Fibroblast of lung (primary cell): ENCODE measurements around the gene TSHZ3. TPM values are rescaled to one million over a fixed set of nuclear protein-coding genes. Genes with fewer than 3 reads are reported as not detected.

ENCODE experiments used
- DNase-seq, 2 donors: peaks; one replicate each; pipeline versions ENCODE4 v3.0.0 to v3.0.0-alpha.2; 2010; ENCODE audit warnings: low read depth in 2 of 2
- H2AFZ ChIP-seq: 2 replicates; pipeline ENCODE4 v1.5.1; 2012; ENCODE audit warnings: low read length, control low read depth, inconsistent platforms
- H3K27ac ChIP-seq: 2 replicates; pipeline ENCODE4 v1.5.1; 2011; ENCODE audit warnings: low read length, control low read depth; ENCODE audit not compliant: insufficient read depth
- H3K27me3 ChIP-seq: 2 replicates; pipeline ENCODE4 v1.5.1; 2011; ENCODE audit warnings: mild to moderate bottlenecking, low read length; ENCODE audit not compliant: control insufficient read depth, insufficient read depth
- H3K36me3 ChIP-seq: 2 replicates; pipeline ENCODE4 v1.5.1; 2011; ENCODE audit warnings: low read length; ENCODE audit not compliant: control insufficient read depth, insufficient read depth
- H3K4me1 ChIP-seq: 2 replicates; pipeline ENCODE4 v1.5.1; 2011; ENCODE audit warnings: low read length; ENCODE audit not compliant: control insufficient read depth, insufficient read depth; ENCODE audit errors: extremely low read depth
- H3K4me2 ChIP-seq: 2 replicates; pipeline ENCODE4 v1.5.1; 2011; ENCODE audit warnings: low read length, control low read depth; ENCODE audit not compliant: insufficient read depth; ENCODE audit errors: extremely low read depth
- H3K4me3 ChIP-seq, 4 experiments: fragments of 200-600 bp in 1 of 4; sonication (generic) in 1 of 4; replicated peaks in 1 of 4; 2 replicates each; pipeline ENCODE4 v1.5.1; 2011 to 2016; ENCODE audit warnings: low read length in 4 of 4, low read depth in 3 of 4, mild to moderate bottlenecking in 3 of 4, control low read depth in 2 of 4, inconsistent platforms in 1 of 4, mixed read lengths in 1 of 4; ENCODE audit not compliant: insufficient read depth in 1 of 4; ENCODE audit errors: control extremely low read depth in 1 of 4
- H3K79me2 ChIP-seq: 2 replicates; pipeline ENCODE4 v1.5.1; 2012; ENCODE audit warnings: mild to moderate bottlenecking, low read length, inconsistent platforms; ENCODE audit not compliant: control insufficient read depth, insufficient read depth
- H3K9ac ChIP-seq: 2 replicates; pipeline ENCODE4 v1.5.1; 2011; ENCODE audit warnings: mild to moderate bottlenecking, low read length, control low read depth; ENCODE audit not compliant: insufficient read depth
- H3K9me3 ChIP-seq: 2 replicates; pipeline ENCODE4 v1.5.1; 2012; ENCODE audit warnings: low read depth, low read length; ENCODE audit not compliant: control insufficient read depth, insufficient read depth
- H4K20me1 ChIP-seq: 2 replicates; pipeline ENCODE4 v1.5.1; 2011; ENCODE audit warnings: low read length; ENCODE audit not compliant: control insufficient read depth, insufficient read depth; ENCODE audit errors: extremely low read depth
- CTCF ChIP-seq, 2 donors: IDR thresholded peaks in 1 of 2; conservative IDR thresholded peaks in 1 of 2; 1 replicate in 1 of 2; 2 replicates in 1 of 2; pipeline ENCODE4 v1.5.1; 2011 to 2012; ENCODE audit warnings: low read length in 2 of 2, control low read depth in 1 of 2, inconsistent platforms in 1 of 2, low read depth in 1 of 2, mild to moderate bottlenecking in 1 of 2
- EZH2 ChIP-seq: IDR thresholded peaks from 2 replicates; pipeline ENCODE4 v1.5.1; 2012; ENCODE audit warnings: low read length, control low read depth, mild to moderate bottlenecking; ENCODE audit errors: missing control alignments
- polyA plus RNA-seq, 2 donors: library from polyadenylated mRNA; depleted of rRNA in 1 of 2; stranded (reverse) in 1 of 2; unstranded in 1 of 2; fragments of >200 nt; gene quantifications; 2 replicates each; pipeline ENCODE4 v1.2.1, GENCODE V29; 2011 to 2012; ENCODE audit warnings: missing spikeins in 1 of 2
- total RNA-seq: library from RNA; depleted of rRNA; stranded (reverse); fragments of >200 nt; gene quantifications from 2 replicates; pipeline ENCODE4 v1.2.1, GENCODE V29; 2014

The TSHZ3 gene
- total and polyA plus RNA-seq, 2 donors (not counting 1 experiment from before 2014, with no cell fraction given): 7.0 to 17.3 TPM

- Histone ChIP-seq H3K36me3 (no peaks in the 10 kb centered on the region), H3K9me3 (no peaks in the 10 kb centered on the region), H2AFZ (no peak overlapping the region), H3K27ac (no peak overlapping the region), H3K4me1 (no peaks in the 10 kb centered on the region), H3K9ac (no peak overlapping the region), H3K4me3 (no peak overlapping the region), H4K20me1 (no peaks in the 10 kb centered on the region), H3K27me3 (peaks cover 7% of the 10 kb centered on the region), H3K79me2 (no peaks in the 10 kb centered on the region), H3K4me2 (no peak overlapping the region)
- TF ChIP-seq CTCF (conservative IDR thresholded peaks at IDR 0.05 in 1 of 2, IDR thresholded peaks at IDR 0.05 in 1 of 2; ENCODE audit: low read depth in 1 of 2, low read length in 2 of 2): no peak
- no peak for TF ChIP-seq EZH2
- DNase-seq: no peak
These were observed 42.3 kb upstream of the TSHZ3 start for GRCh38 chr19:31391518-31391917.

GRCh38 chr19:31390711-31391110 is 41.5 kb upstream of the TSHZ3 start:
- no peaks in the 10 kb centered on the region for H3K9me3 ChIP-seq
- no peaks in the 10 kb centered on the region for H3K36me3 ChIP-seq
- no peaks in the 10 kb centered on the region for H3K79me2 ChIP-seq
- H3K27me3 ChIP-seq: peaks cover 7% of the 10 kb centered on the region
- H3K4me2 ChIP-seq: no peak overlapping the region
- no peak overlapping the region for H3K9ac ChIP-seq
- H3K27ac ChIP-seq: no peak overlapping the region
- H4K20me1 ChIP-seq: no peaks in the 10 kb centered on the region
- DNase-seq: no peak
- no peak overlapping the region for H2AFZ ChIP-seq
- H3K4me3 ChIP-seq: no peak overlapping the region
- H3K4me1 ChIP-seq: no peaks in the 10 kb centered on the region
- TF ChIP-seq CTCF (conservative IDR thresholded peaks at IDR 0.05 in 1 of 2, IDR thresholded peaks at IDR 0.05 in 1 of 2; ENCODE audit: low read depth in 1 of 2, low read length in 2 of 2) (no peak), EZH2 (no peak)

DNA sequence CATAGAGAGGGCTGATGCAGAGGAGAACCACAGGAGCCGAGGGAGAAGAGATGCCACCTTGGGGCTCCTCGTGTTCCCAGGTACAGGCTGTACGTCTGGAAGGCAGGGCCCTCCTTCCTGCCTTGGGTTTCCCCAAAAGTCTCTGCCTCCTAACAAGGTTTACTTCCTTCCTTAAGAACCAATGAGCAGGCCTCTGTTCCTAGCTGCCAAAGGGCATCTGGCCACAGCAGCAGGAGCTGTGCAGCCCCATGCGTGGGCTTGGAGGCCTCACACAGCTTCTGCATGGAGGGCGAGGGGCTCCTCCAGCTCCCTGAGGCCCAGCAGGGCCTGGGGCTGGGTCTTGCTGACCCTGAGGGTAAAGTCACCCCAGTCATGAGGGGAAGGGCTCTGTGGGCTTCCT is 40.6 kb upstream of the TSHZ3 start:
- Histone ChIP-seq H3K4me1 (no peaks in the 10 kb centered on the region), H3K9me3 (no peaks in the 10 kb centered on the region), H3K4me2 (no peak overlapping the region), H3K4me3 (no peak overlapping the region), H3K36me3 (no peaks in the 10 kb centered on the region), H4K20me1 (no peaks in the 10 kb centered on the region), H3K27me3 (peaks cover 7% of the 10 kb centered on the region), H3K79me2 (no peaks in the 10 kb centered on the region), H3K27ac (no peak overlapping the region), H2AFZ (no peak overlapping the region), H3K9ac (no peak overlapping the region)
- TF ChIP-seq CTCF (conservative IDR thresholded peaks at IDR 0.05 in 1 of 2, IDR thresholded peaks at IDR 0.05 in 1 of 2; ENCODE audit: low read depth in 1 of 2, low read length in 2 of 2) (no peak), EZH2 (no peak)
- DNase-seq: no peak
